ENCODE measurements around the gene DPP7. TPM values are rescaled to one million over a fixed set of nuclear protein-coding genes. Genes with fewer than 3 reads are reported as not detected.

Gene DPP7
- total RNA-seq, 4 donors from 2014 or later = 41.1 to 109 (median 62.4) TPM

DNA sequence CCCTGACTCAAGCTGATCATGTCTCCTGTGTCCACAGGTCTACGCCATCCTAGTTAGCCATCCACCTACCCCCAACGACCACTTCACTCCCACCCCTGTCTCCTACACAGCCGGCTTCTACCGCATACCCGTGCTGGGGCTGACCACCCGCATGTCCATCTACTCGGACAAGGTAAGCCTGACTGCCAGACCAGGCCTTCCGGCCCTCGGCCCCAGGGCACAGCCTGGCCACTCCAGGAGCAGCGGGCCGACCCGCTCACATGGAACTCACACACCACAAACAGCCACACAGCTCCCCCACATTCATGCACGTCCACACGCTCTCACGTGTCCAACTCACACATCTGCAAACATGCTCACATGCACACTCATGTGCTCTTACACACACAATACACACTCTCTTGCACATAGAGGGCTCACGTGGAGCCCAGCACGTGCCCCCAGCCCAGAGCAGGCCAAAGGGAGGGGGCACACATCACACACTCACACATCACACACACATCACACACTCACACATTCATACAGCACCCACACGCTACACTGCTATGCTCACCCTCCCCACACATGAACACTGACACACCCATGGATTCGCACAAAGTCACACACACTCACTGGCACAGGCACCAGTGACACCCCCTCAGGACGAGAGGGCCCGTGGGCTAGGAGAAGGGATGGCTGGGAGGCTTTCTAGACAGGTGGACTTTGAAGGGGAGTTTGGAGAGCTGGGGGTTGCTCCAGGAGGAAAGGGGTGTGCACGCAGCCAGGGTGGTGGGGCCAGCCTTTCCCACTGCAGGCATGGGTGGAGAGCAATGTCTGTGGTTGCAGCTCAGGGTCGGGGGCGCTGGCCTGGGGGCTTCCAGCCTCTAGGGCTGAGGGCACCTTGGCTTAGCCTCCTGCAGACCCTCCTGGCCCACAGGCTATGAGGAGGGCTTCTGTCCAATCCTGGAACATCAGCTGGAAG is 27.7 kb upstream of the DPP7 start:
- intact Hi-C loops (cut with DNase I) = no loop called here
- DNase-seq = no peak
- H3K27me3 ChIP-seq = peaks cover 0 to 94% (median 26%) of the 10 kb centered on the region in 4 donors
- WGBS, 2 donors = 69 to 73% methylated on average over 9 to 21 of the region's 24 CpGs
- H3K4me1 ChIP-seq = peaks cover 0 to 16% (median 8%) of the 10 kb centered on the region in 3 donors
- H3K36me3 ChIP-seq = no peaks in the 10 kb centered on the region
- H3K9me3 ChIP-seq = no peaks in the 10 kb centered on the region
- no peak overlapping the region for H3K27ac ChIP-seq
- no peak for TF ChIP-seq POLR2A (IDR thresholded peaks at IDR 0.05)
- TF ChIP-seq, protein P1, sequence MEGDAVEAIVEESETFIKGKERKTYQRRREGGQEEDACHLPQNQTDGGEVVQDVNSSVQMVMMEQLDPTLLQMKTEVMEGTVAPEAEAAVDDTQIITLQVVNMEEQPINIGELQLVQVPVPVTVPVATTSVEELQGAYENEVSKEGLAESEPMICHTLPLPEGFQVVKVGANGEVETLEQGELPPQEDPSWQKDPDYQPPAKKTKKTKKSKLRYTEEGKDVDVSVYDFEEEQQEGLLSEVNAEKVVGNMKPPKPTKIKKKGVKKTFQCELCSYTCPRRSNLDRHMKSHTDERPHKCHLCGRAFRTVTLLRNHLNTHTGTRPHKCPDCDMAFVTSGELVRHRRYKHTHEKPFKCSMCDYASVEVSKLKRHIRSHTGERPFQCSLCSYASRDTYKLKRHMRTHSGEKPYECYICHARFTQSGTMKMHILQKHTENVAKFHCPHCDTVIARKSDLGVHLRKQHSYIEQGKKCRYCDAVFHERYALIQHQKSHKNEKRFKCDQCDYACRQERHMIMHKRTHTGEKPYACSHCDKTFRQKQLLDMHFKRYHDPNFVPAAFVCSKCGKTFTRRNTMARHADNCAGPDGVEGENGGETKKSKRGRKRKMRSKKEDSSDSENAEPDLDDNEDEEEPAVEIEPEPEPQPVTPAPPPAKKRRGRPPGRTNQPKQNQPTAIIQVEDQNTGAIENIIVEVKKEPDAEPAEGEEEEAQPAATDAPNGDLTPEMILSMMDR (IDR thresholded peaks at IDR 0.05) = no peak
- H3K4me3 ChIP-seq = no peak overlapping the region

DNA sequence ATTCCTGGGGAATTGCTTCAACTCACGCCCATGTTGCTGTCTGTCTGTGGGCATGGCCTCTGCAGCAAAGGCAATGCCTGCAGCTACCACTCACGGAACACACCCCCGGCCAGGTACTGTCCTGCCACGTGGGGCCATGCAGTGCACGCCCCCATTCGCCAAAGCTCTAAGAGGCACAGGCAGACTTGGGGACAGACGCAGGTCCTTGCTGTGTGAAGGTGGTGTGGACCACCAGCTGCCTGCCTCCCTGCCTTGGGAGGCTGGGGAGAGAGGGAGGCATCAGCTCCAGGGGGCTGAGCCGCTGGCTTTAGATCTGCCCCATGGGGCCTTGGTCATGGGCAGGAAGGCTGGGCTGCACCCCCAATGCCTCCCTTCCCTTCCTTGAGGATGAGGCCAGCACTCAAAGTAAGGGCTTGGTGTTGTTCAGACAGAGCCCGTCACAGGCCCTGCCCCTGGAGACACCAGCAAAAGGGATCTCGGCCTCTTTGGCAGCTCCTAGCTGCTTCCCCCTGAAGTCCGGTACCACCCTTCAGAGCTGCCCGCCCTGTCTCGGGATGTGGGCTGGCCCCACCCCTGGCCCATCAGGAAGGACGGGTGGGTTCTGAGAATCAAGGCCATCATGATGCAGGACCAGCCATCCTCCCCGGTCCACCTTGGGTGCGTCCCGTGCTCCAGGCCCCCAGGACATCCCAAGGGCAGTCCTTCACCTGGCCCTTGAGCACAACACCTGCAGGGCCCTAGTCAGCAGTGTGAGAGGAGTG is 26.7 kb upstream of the DPP7 start:
- intact Hi-C loops (cut with DNase I) = no loop called here
- Histone ChIP-seq H3K27me3 (peaks cover 0 to 94% (median 34%) of the 10 kb centered on the region in 4 donors), H3K4me3 (no peak overlapping the region), H3K9me3 (no peaks in the 10 kb centered on the region), H3K27ac (no peak overlapping the region), H3K4me1 (peaks cover 0 to 20% (median 11%) of the 10 kb centered on the region in 3 donors), H3K36me3 (no peaks in the 10 kb centered on the region)
- DNase-seq = no peak
- TF ChIP-seq POLR2A (IDR thresholded peaks at IDR 0.05) = no peak
- TF ChIP-seq, protein P1 (IDR thresholded peaks at IDR 0.05) = no peak
- 80% methylated on average over 1 of the region's 17 CpGs; no CpG with 5 or more reads in 1 of the 2 donors for WGBS, 2 donors

GRCh38 chr9:137140151-137141012 is 25.8 kb upstream of the DPP7 start:
- Histone ChIP-seq H3K36me3 (no peaks in the 10 kb centered on the region), H3K27ac (no peak overlapping the region), H3K9me3 (no peaks in the 10 kb centered on the region), H3K4me1 (peaks cover 0 to 25% (median 13%) of the 10 kb centered on the region in 3 donors), H3K27me3 (peaks cover 0 to 94% (median 35%) of the 10 kb centered on the region in 4 donors), H3K4me3 (no peak overlapping the region)
- WGBS, 2 donors = 48 to 59% methylated on average over 9 to 17 of the region's 26 CpGs
- no peak for DNase-seq
- TF ChIP-seq, protein P1 (IDR thresholded peaks at IDR 0.05) = no peak
- no peak for TF ChIP-seq POLR2A (IDR thresholded peaks at IDR 0.05)
- intact Hi-C loops (cut with DNase I) = no loop called here

DNA sequence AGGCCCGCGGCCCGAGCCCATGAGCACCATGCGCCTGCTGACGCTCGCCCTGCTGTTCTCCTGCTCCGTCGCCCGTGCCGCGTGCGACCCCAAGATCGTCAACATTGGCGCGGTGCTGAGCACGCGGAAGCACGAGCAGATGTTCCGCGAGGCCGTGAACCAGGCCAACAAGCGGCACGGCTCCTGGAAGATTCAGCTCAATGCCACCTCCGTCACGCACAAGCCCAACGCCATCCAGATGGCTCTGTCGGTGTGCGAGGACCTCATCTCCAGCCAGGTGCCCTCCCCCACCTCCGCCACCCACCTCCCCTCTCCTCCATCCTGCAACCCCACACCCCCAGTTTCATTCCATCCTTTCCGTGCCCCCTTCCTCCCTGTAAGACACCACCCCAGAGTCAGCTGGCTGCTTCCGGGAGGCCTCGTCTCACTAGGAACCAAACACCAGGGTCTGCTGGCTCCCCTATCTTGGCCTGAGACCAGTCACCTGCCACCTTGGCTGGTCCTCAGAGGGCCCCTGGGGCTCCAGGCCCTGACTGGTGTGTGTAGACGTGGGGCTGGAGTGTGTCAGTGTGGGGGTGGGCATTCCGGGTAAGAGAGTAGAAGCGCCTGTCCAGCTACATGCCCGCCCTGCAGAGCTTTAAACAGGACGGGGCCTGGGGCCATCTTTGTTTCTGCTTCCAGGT is 25.1 kb upstream of the DPP7 start:
- intact Hi-C loops (cut with DNase I) = no loop called here
- no peak for DNase-seq
- no peaks in the 10 kb centered on the region for H3K9me3 ChIP-seq
- WGBS, 2 donors = 41 to 53% methylated on average over 5 to 21 of the region's 37 CpGs
- no peak overlapping the region for H3K4me3 ChIP-seq
- H3K27ac ChIP-seq = no peak overlapping the region
- H3K36me3 ChIP-seq = no peaks in the 10 kb centered on the region
- H3K4me1 ChIP-seq = peaks cover 0 to 25% (median 13%) of the 10 kb centered on the region in 3 donors
- H3K27me3 ChIP-seq = peaks cover 0 to 99% (median 35%) of the 10 kb centered on the region in 4 donors
- TF ChIP-seq POLR2A (IDR thresholded peaks at IDR 0.05) = no peak
- TF ChIP-seq, protein P1 (IDR thresholded peaks at IDR 0.05) = no peak
